NCI-H748 treated with DMSO at 0.1 percent for 48 hours (cell line): ENCODE data around the gene USH2A.

ENCODE experiments used
- DNase-seq: peaks from one replicate; lab custom pipeline; 2025; lab: John Stamatoyannopoulos, UW

The USH2A gene

GRCh38 chr1:216124192-216124781, 299.0 kb downstream of the USH2A start:
- no peak for DNase-seq

DNA sequence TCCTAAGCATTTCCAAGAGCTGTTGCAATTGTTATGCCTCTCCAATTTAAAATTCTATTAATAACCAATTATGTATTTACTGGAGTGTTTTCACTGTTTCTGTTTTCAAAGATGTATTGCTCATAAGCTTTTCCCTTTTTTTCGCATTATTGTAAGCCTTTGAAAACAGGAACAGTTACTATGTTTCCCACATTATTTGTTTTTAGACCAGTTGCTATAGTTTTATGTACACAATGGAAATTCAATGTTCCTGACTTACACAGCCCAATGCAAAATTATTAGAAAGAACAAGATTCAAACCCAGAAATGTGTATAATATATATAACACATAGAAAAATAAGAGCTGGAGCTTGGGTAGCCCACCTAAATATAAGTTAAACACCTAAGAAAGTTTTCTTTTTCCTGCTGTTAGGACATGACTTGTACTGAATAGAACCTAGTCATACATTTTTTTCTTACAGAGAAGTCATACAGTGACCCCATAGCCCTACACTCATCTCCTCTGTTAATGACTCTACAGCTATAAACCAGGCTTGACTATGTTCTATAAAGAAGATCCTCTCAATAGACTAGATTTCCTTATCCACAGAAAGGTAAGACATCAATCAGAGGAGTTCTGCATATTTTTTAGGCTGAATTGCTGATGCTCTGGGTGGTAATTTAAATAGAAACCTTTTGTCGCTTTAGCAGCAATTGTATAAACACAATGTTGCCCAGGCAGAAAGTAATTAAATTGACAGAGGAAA, 299.6 kb downstream of the USH2A start:
- DNase-seq = no peak

DNA sequence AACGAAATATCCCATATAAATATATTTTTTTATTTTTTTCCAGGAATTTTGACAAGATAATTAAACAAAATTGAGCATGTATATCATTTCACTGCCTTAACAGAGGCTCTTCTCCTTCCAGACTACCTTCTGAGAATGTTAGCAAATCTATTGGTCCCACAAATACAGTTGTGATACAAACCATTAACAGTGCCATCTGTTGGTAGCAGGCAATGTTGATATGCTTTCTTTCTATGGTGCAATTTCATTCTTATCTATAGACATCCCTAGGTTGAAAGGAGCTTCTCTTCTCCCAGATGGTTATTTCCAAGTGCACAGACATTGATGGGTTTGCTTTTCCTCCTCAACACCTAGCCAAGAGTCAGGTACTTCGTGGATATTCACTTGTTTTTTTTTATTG, 303.6 kb downstream of the USH2A start:
- no peak for DNase-seq

DNA sequence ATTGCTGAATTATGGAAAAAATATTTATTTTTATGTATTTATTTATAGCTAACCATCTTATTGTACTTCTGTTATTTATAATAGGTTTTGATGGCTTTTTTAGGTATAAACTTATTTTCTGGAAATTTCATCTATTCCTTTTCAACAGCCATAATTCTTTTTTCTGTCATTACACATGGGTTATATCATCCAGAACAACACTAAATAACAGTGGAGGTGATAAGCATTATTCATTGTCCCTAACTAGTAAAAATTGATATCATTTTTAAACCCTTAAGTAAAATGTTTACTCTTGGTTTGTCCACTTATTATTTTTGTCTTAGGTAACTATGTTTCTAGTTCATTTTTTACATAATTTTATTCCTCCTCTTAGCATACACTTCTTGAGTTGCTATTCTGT, 309.1 kb downstream of the USH2A start:
- DNase-seq = no peak

GRCh38 chr1:216113181-216113580, 310.1 kb downstream of the USH2A start:
- no peak for DNase-seq

DNA sequence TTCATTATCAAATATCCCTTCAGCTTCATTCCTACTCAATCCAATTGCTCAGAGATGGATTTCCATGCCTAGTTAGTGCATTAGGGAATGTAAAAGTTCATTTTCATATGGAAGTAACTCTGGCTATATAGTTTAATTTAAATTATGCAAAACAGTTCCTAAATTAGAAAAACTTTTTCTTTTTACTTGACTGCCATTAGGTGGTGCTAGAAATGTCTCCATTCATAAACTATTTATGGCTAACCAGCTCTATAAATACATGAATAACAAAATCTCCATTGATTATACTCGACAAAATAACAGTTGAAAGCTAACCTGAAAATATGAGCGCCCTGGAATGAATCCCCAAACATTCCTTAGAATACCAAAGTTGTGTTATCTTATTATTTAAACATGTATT, 311.4 kb downstream of the USH2A start:
- no peak for DNase-seq

- no peak for DNase-seq
Observed at GRCh38 chr1:216095400-216095799, 327.8 kb downstream of the USH2A start.

GRCh38 chr1:216090556-216090955, 332.7 kb downstream of the USH2A start:
- no peak for DNase-seq

DNA sequence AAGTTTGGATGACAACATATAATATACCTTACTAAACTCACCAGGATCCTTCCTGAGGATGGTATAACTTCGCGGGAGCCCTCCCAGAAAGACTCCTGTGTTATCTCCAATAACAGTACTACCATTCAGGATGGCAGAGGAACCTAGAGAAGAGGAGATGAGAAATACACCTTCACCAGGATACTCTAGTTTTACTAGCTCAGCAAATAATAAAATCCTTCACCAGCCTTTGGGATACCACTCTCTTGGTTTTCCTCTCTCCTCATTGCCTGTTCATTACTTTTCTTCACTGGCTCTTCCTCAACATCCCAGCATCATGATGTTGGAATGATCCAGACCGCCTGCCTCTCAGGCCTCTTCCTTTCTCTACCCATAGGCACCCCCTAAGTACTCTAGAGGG, 336.6 kb downstream of the USH2A start:
- no peak for DNase-seq

DNA sequence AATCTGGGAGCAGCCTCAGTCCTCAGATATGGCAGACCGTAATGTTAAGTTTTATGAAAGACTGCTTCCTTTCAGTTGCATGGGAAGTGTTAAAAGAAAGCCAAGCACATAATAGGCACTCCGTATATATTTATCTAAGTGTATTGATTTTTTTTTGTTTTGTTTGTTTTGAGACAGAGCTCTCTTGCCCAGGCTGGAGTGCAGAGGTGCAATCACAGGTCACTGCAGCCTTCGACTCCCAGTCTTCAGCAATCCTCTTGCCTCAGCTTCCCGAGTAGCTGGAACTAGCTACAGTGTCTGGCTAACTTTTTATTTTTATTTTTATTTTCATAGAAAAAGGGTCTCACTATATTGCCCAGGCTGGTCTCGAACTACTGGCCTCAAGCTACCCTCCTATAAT, 341.8 kb downstream of the USH2A start:
- no peak for DNase-seq

DNA sequence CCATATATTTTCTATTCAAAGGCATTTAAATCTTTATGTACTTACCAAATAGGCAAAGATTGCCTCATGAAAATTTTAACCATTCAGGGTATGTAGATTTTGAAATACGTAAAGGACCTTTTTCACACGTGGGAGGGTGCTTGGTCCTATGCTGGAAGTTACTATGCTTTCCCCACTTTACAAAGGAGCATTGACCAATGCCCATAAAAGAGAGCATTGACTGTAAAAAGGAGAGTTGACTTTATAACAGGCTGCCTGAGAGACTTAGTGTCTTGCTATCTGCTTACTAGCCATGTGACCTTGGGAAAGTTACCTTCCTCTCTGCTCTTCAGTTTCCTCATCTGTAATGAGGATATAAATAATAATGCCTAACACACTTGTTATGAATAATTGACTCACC, 346.5 kb downstream of the USH2A start:
- no peak for DNase-seq

GRCh38 chr1:216075339-216075738, 347.9 kb downstream of the USH2A start:
- DNase-seq = no peak

- no peak for DNase-seq
Observed at GRCh38 chr1:216073793-216074595, 349.3 kb downstream of the USH2A start.

GRCh38 chr1:216071262-216071661, 352.0 kb downstream of the USH2A start:
- no peak for DNase-seq

DNA sequence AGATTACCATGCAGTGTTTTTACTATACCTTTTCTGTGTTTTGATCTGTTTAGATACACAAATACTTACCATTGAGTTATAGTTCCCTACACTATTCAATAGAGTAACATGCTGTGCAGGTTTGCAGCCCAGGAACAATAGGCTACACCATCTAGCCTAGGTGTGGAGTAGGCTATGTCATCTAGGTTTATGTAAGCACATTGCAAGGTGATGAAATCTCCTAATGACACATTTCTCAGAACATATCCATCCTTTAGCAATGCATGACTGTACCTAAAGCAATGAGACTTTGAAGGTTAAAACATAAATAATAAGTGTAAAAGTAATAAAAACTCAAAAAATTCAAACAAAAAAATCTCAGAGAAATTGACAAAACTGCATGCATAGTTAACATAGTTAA, 358.6 kb downstream of the USH2A start:
- DNase-seq = no peak

- DNase-seq = no peak
Observed at GRCh38 chr1:216057947-216058346, 365.3 kb downstream of the USH2A start.

DNA sequence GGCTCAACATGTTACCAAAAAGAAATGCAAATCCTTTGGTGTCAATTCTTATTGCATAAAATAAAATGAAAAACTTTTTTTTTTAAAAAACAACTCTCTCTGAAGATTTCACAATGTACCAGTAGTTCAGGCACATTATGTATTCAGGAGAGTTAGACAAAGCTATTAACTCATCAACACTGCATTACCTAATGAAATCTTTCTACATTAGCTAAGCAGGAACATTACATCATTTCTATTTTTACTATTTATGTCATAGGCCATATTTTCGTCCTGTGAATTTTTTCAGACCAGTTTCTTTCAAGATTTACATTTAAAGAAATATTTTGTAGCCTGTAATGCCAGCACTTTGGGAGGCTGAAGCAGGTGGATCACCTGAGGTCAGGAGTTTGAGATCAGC, 366.2 kb downstream of the USH2A start:
- DNase-seq = no peak

- DNase-seq = no peak
Observed at GRCh38 chr1:216055004-216055403, 368.2 kb downstream of the USH2A start.

DNA sequence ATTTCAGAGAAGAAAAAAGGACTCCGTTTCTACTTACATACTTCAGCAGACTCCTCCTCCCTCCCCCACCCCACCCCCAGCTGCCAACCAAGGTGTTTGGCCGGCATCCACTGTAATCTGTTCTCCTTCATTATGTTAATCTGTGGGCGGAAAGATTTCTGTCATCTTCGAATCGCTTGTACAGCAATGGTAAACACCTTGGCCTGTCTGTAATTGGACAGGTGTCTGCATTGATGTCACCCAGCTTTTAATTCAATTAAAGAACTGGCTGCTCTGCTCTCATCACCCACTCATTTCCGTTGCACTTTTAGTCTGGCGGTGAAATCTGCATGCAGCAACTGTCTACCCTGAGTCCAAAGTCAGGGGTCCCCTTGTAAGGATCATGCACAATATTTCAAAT, 368.6 kb downstream of the USH2A start:
- peak; percentile 1 for DNase-seq

DNA sequence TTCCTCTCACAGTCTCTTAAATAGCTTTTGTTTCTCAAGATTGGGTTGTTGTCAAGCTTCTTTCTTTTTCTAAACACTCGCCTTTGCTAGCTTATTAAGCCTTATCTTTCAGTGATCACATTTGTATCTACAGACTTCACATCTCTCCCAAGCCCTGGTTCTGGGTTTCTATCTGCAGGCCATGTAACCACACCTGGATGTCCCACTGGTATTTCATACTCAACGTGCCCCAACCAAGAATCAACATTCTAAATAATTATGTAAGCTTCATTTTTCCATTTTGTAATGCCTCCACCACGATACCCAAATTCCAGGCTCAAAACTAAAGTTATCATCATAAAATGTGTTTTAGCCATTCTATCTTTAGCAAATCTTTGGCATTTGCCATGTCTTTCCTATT, 372.2 kb downstream of the USH2A start:
- DNase-seq = no peak

GRCh38 chr1:216049741-216050430, 373.4 kb downstream of the USH2A start:
- DNase-seq = no peak

- DNase-seq = no peak
Observed at GRCh38 chr1:216047811-216048572, 375.3 kb downstream of the USH2A start.
